Prostate gland (tissue), 2 donors: ENCODE data around the gene TTLL12.

Experiments
- CTCF ChIP-seq, 4 experiments: fragments of 200-600 bp in 2 of 4; fragments of 450-650 bp in 2 of 4; sonication (generic) in 2 of 4; IDR thresholded peaks; 1 replicate in 3 of 4; 2 replicates in 1 of 4; pipeline ENCODE4 v1.5.1; 2016 to 2019; ENCODE audit warnings: antibody characterized with exemption in 4 of 4, mild to moderate bottlenecking in 2 of 4, moderate library complexity in 2 of 4
- POLR2A ChIP-seq: fragments of 450-650 bp; IDR thresholded peaks from one replicate; pipeline ENCODE4 v1.6.1; 2016; ENCODE audit warnings: antibody characterized with exemption, mild to moderate bottlenecking

- TF ChIP-seq CTCF (IDR thresholded peaks at IDR 0.05) (no peak), POLR2A (no peak)
These were observed 68.7 kb downstream of the TTLL12 start for GRCh38 chr22:43118024-43118849.
